Measurements from ENCODE around the gene MAP3K21. TPM values are rescaled to one million over a fixed set of nuclear protein-coding genes. Genes with fewer than 3 reads are reported as not detected.

The MAP3K21 gene
- total RNA-seq, 6 experiments from 2014 or later = 0.06 to 0.09 (median 0.09) TPM; not detected in 3

DNA sequence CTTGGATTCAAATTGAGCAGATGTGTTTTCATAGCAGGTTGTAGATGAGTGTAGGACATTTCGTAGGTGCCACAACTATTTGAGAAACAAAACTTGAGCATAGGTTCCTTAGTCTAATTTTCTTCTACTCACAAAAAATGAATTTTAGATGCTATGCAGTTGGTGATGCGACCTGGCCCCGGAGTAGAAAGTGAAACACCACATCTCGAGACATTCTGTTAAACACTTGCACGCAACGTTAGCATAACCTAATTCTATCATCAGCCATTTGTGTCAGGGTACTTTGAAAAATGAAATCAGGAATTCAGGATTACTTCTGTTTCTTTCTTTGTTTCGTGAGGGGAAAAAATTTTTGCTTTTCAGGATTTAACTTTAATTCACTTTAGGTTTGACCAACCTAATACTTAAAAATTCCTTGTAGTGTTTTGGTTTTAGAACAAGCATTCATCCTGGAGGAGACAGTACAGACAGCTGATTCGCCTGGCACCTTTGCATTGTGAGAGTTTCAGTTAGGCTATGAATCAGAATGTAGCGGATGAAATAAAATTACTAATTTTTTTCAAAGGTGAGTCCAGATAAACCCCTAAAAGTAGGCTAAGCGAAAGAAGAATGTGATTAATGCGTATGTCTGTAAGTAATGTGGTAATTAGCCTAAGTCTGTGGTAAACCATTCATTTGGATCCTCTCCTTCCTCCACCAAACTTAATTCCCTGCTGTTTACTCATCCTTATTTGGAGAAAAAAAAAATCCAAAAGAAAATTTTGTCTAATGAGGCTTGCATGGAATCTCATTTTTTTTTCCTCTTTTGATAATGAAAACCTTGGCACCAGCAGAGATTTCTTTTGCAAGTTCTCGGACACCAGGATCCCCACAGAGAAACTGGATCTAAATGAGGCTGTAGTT, 44.9 kb downstream of the MAP3K21 start:
- no peaks in the 10 kb centered on the region for H3K36me3 Mint-ChIP-seq (ENCODE audit: low read depth)
- no peaks in the 10 kb centered on the region for H3K9me3 Mint-ChIP-seq
- no peaks in the 10 kb centered on the region; the same call in 1 of the 2 replicates for H3K4me1 Mint-ChIP-seq (ENCODE audit: low read depth)
- TF ChIP-seq, protein P1, sequence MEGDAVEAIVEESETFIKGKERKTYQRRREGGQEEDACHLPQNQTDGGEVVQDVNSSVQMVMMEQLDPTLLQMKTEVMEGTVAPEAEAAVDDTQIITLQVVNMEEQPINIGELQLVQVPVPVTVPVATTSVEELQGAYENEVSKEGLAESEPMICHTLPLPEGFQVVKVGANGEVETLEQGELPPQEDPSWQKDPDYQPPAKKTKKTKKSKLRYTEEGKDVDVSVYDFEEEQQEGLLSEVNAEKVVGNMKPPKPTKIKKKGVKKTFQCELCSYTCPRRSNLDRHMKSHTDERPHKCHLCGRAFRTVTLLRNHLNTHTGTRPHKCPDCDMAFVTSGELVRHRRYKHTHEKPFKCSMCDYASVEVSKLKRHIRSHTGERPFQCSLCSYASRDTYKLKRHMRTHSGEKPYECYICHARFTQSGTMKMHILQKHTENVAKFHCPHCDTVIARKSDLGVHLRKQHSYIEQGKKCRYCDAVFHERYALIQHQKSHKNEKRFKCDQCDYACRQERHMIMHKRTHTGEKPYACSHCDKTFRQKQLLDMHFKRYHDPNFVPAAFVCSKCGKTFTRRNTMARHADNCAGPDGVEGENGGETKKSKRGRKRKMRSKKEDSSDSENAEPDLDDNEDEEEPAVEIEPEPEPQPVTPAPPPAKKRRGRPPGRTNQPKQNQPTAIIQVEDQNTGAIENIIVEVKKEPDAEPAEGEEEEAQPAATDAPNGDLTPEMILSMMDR (IDR thresholded peaks at IDR 0.05) = no peak
- DNase-seq = no peak
- no peak overlapping the region; the same call in 1 of the 2 replicates for H3K4me3 Mint-ChIP-seq
- H3K27ac Mint-ChIP-seq = no peak overlapping the region
- H3K27me3 Mint-ChIP-seq (ENCODE audit: insufficient read depth) = no peaks in the 10 kb centered on the region

DNA sequence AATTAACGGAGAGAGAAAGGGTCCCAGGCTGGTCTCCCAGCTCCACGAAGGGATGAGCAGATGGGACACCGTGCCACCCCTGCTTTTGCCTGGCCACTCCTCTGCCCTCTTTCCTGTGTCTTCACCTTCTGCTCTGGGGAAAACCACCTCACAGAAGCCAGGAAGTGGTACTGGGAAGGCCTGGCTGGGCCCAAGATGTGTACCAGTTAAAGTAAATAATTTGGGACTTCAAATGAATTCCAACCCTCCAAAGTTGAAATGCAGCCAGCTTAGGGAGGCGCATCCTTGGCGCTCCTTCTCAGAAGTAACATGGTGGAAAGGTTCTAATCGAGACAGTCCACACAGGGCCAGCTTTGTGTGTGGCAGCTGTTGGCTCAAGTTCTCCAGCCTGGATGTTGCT, 45.7 kb downstream of the MAP3K21 start:
- DNase-seq = no peak
- Mint-ChIP-seq H3K4me1 (ENCODE audit: low read depth) (no peaks in the 10 kb centered on the region; the same call in 1 of the 2 replicates), H3K9me3 (no peaks in the 10 kb centered on the region), H3K36me3 (ENCODE audit: low read depth) (no peaks in the 10 kb centered on the region), H3K27me3 (ENCODE audit: insufficient read depth) (no peaks in the 10 kb centered on the region), H3K27ac (no peak overlapping the region), H3K4me3 (no peak overlapping the region)
- TF ChIP-seq, protein P1 (IDR thresholded peaks at IDR 0.05) = no peak

DNA sequence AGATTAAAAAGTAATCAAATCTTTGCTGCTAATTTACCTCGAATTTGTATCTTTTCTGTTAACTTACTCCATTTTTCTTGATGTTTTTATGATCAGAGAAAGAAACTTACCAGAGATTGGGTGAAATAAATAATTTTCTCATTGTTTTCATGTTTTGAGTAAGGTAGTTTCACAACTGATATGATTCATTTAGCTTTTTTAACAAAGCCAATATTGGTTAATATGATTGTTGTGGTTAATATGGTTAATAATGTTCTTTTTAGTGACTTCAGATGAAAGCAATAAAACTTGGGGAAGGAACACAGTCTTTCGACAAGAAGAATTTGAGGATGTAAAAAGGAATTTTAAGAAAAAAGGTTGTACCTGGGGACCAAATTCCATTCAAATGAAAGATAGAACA, 48.1 kb downstream of the MAP3K21 start:
- Mint-ChIP-seq H3K4me3 (no peak overlapping the region), H3K9me3 (no peaks in the 10 kb centered on the region), H3K27me3 (ENCODE audit: insufficient read depth) (no peaks in the 10 kb centered on the region; the same call in 1 of the 2 replicates), H3K27ac (no peak overlapping the region), H3K36me3 (ENCODE audit: low read depth) (no peaks in the 10 kb centered on the region), H3K4me1 (ENCODE audit: low read depth) (no peaks in the 10 kb centered on the region; the same call in 1 of the 2 replicates)
- DNase-seq = no peak
- TF ChIP-seq, protein P1 (IDR thresholded peaks at IDR 0.05) = no peak

DNA sequence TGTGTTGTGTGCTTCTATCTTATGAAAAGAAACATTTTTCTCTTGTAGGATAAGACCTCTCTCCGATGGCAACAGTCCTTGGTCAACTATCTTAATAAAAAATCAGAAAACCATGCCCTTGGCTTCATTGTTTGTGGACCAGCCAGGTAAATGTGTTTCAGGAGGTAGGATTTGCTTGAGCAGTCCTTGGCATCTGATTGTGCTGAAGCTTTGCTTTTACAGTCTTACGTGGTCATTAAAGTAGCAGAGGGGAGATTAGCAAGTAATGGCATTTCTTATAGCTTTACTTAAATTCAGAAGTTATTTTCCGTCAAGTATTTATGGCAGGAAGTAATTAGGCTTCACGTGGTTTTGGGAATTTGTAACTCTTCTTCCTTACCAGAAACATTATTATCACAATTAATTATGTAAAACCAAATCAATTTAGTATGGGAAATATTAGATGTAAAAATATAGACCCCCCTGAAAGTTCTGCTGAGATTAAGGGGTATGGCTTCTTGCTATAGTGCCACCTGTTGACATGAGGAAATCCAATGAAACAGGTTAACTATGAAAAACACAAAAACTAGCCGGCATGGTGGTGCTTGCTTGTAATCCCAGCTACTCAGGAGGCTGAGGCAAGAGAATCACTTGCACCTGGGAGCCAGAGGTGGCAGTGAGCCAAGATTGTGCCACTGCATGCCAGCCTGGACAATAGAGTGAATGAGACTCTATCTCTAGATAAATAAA, 49.0 kb downstream of the MAP3K21 start:
- TF ChIP-seq, protein P1 (IDR thresholded peaks at IDR 0.05) = no peak
- no peaks in the 10 kb centered on the region for H3K9me3 Mint-ChIP-seq
- no peaks in the 10 kb centered on the region for H3K36me3 Mint-ChIP-seq (ENCODE audit: low read depth)
- no peak for DNase-seq
- H3K4me3 Mint-ChIP-seq = no peak overlapping the region
- no peak overlapping the region for H3K27ac Mint-ChIP-seq
- no peaks in the 10 kb centered on the region; the same call in 1 of the 2 replicates for H3K4me1 Mint-ChIP-seq (ENCODE audit: low read depth)
- no peaks in the 10 kb centered on the region; the same call in 1 of the 2 replicates for H3K27me3 Mint-ChIP-seq (ENCODE audit: insufficient read depth)

DNA sequence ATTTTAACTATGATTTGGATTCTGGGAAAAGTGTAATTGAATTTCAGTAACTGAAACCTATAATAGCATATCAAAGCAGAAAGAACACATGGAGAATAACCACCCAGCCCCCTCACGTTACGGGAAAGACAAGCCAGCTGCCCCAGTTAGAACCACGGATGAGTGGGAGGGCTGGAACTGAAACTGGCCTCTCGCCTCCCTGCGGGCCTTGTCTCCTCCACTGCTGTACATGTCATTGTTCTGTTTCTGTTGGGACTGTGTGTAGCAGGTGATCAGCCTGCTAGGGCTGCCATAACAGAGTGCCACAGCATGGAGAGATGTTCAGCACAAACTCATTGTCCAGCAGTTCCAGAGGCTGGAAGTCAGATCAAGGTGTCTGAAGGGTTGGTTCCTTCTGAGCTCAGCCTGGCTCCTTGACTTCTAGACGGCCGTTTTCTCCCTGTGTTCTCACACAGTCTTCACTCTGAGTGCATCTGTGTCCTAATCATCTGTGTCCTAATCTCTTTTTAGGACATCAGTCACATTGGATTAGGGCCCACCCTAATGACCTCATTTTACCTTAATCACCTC, 52.4 kb downstream of the MAP3K21 start:
- TF ChIP-seq, protein P1 (IDR thresholded peaks at IDR 0.05) = no peak
- no peaks in the 10 kb centered on the region for H3K4me1 Mint-ChIP-seq (ENCODE audit: low read depth)
- H3K27me3 Mint-ChIP-seq (ENCODE audit: insufficient read depth) = no peaks in the 10 kb centered on the region; the same call in 1 of the 2 replicates
- no peak for DNase-seq
- H3K9me3 Mint-ChIP-seq = no peaks in the 10 kb centered on the region
- H3K36me3 Mint-ChIP-seq (ENCODE audit: low read depth) = no peaks in the 10 kb centered on the region
- no peak overlapping the region for H3K4me3 Mint-ChIP-seq
- H3K27ac Mint-ChIP-seq = no peak overlapping the region

Data from HFFc6 (cell line).